Parathyroid adenoma (tissue), 2 donors: ENCODE measurements around the gene SMIM28.

ENCODE experiments used
- H2AFZ ChIP-seq: fragments of 300-600 bp; sonication (generic); one replicate; pipeline ENCODE4 v1.7.0; 2017; ENCODE audit warnings: antibody characterized with exemption, mild to moderate bottlenecking
- H3K27ac ChIP-seq: fragments of 300-600 bp; sonication (generic); one replicate; pipeline ENCODE4 v1.7.0; 2017
- H3K27me3 ChIP-seq: fragments of 300-600 bp; sonication (generic); one replicate; pipeline ENCODE4 v1.7.0; 2017; ENCODE audit warnings: low read length; ENCODE audit not compliant: control insufficient read depth, insufficient read depth
- H3K36me3 ChIP-seq: fragments of 300-600 bp; sonication (generic); one replicate; pipeline ENCODE4 v1.7.0; 2017; ENCODE audit warnings: low read length; ENCODE audit not compliant: control insufficient read depth, insufficient read depth
- H3K4me1 ChIP-seq: fragments of 300-600 bp; sonication (generic); one replicate; pipeline ENCODE4 v1.7.0; 2017; ENCODE audit warnings: control low read depth
- H3K4me2 ChIP-seq: fragments of 300-600 bp; sonication (generic); one replicate; pipeline ENCODE4 v1.7.0; 2017; ENCODE audit warnings: low read length
- H3K4me3 ChIP-seq: fragments of 300-600 bp; sonication (generic); one replicate; pipeline ENCODE4 v1.7.0; 2017; ENCODE audit warnings: low read depth, low read length
- H3K79me2 ChIP-seq: fragments of 300-600 bp; sonication (generic); one replicate; pipeline ENCODE4 v1.7.0; 2017; ENCODE audit warnings: control low read depth
- H3K9ac ChIP-seq: fragments of 300-600 bp; sonication (generic); one replicate; pipeline ENCODE4 v1.7.0; 2017; ENCODE audit warnings: mild to moderate bottlenecking
- H3K9me3 ChIP-seq: fragments of 300-600 bp; sonication (generic); one replicate; pipeline ENCODE4 v1.7.0; 2017; ENCODE audit warnings: low read length; ENCODE audit not compliant: control insufficient read depth
- CTCF ChIP-seq: fragments of 300-600 bp; sonication (generic); IDR thresholded peaks from one replicate; pipeline ENCODE4 v1.7.0; 2017; ENCODE audit warnings: antibody characterized with exemption, mild to moderate bottlenecking
- donor health status: primary hyperparathyroidism.

The SMIM28 gene

GRCh38 chr6:138339024-138339423 lies 38.7 kb upstream of the SMIM28 start:
- Histone ChIP-seq H3K36me3 (no peaks in the 10 kb centered on the region), H3K9ac (no peak overlapping the region), H2AFZ (no peak overlapping the region), H3K27ac (no peak overlapping the region), H3K27me3 (no peaks in the 10 kb centered on the region), H3K4me3 (no peak overlapping the region), H3K4me1 (peaks cover 6% of the 10 kb centered on the region), H3K79me2 (no peaks in the 10 kb centered on the region), H3K9me3 (no peaks in the 10 kb centered on the region), H3K4me2 (no peak overlapping the region)
- TF ChIP-seq CTCF: no peak

- Histone ChIP-seq H2AFZ (no peak overlapping the region), H3K4me2 (no peak overlapping the region), H3K27ac (no peak overlapping the region), H3K79me2 (no peaks in the 10 kb centered on the region), H3K27me3 (no peaks in the 10 kb centered on the region), H3K9me3 (no peaks in the 10 kb centered on the region), H3K4me3 (no peak overlapping the region), H3K36me3 (no peaks in the 10 kb centered on the region), H3K9ac (no peak overlapping the region), H3K4me1 (peaks cover 7% of the 10 kb centered on the region)
- no peak for TF ChIP-seq CTCF
Observed at GRCh38 chr6:138341176-138341575, 36.5 kb upstream of the SMIM28 start.

- no peak overlapping the region for H3K4me2 ChIP-seq
- no peak overlapping the region for H3K27ac ChIP-seq
- no peaks in the 10 kb centered on the region for H3K36me3 ChIP-seq
- H3K9ac ChIP-seq: no peak overlapping the region
- TF ChIP-seq CTCF: no peak
- H3K4me3 ChIP-seq: no peak overlapping the region
- H2AFZ ChIP-seq: no peak overlapping the region
- H3K79me2 ChIP-seq: no peaks in the 10 kb centered on the region
- H3K9me3 ChIP-seq: no peaks in the 10 kb centered on the region
- no peaks in the 10 kb centered on the region for H3K27me3 ChIP-seq
- peaks cover 13% of the 10 kb centered on the region for H3K4me1 ChIP-seq
Observed at GRCh38 chr6:138343112-138343511, 34.6 kb upstream of the SMIM28 start.

GRCh38 chr6:138345565-138346285 lies 32.0 kb upstream of the SMIM28 start:
- Histone ChIP-seq H3K79me2 (no peaks in the 10 kb centered on the region), H3K27me3 (no peaks in the 10 kb centered on the region), H3K4me1 (peaks cover 13% of the 10 kb centered on the region), H3K4me2 (no peak overlapping the region), H3K9me3 (no peaks in the 10 kb centered on the region), H3K27ac (no peak overlapping the region), H3K36me3 (no peaks in the 10 kb centered on the region), H3K4me3 (no peak overlapping the region), H3K9ac (no peak overlapping the region), H2AFZ (no peak overlapping the region)
- no peak for TF ChIP-seq CTCF
